Left lung (tissue), 10 donors: Measurements from ENCODE around the gene TMEM138. TPM values are rescaled to one million over a fixed set of nuclear protein-coding genes. Genes with fewer than 3 reads are reported as not detected.

Source experiments
- ATAC-seq: fragments of 200-7000 bp; cut with Tn5 transposase; one replicate; pipeline ENCODE4 v1.9.1; 2020; ENCODE audit warnings: moderate library complexity
- DNase-seq, 4 donors: peaks; one replicate each; pipeline ENCODE4 v3.0.0-alpha.2; 2013 to 2020
- H3K27ac ChIP-seq, 2 donors: fragments of 200-600 bp; sonication (generic) in 1 of 2; one replicate each; pipeline versions ENCODE4 v1.5.0 to v1.8.0; 2020 to 2021
- H3K27me3 ChIP-seq, 2 donors: fragments of 200-600 bp; sonication (generic) in 1 of 2; one replicate each; pipeline versions ENCODE4 v1.5.0 to v1.8.0; 2020 to 2021
- H3K36me3 ChIP-seq, 2 donors: fragments of 200-600 bp; sonication (generic) in 1 of 2; one replicate each; pipeline versions ENCODE4 v1.5.0 to v1.8.0; 2020 to 2021
- H3K4me1 ChIP-seq, 2 donors: fragments of 200-600 bp; one replicate each; pipeline ENCODE4 v1.8.0; 2021
- H3K4me3 ChIP-seq, 2 donors: fragments of 200-600 bp; sonication (generic) in 1 of 2; one replicate each; pipeline versions ENCODE4 v1.5.0 to v1.8.0; 2020 to 2021; ENCODE audit warnings: mild to moderate bottlenecking in 1 of 2
- H3K9me3 ChIP-seq, 2 donors: fragments of 200-600 bp; sonication (generic) in 1 of 2; one replicate each; pipeline versions ENCODE4 v1.5.0 to v1.8.0; 2020 to 2021
- CTCF ChIP-seq, 2 donors: fragments of 200-600 bp; sonication (generic) in 1 of 2; IDR thresholded peaks; one replicate each; pipeline versions ENCODE4 v1.5.0 to v1.8.0; 2021; ENCODE audit warnings: antibody characterized with exemption in 2 of 2
- intact Hi-C, 2 donors: fragments of 100-400 bp; cut with DNase I; formaldehyde crosslinking; loops; one replicate each; pipeline versions ENCODE4 v1.11.2 to v1.14.2; 2022
- polyA plus RNA-seq, 6 donors: library from polyadenylated mRNA; unstranded; fragments of 120-200 nt; gene quantifications; one replicate each; pipeline ENCODE4 v1.2.1, GENCODE V29; 2013; ENCODE audit not compliant: insufficient read length in 6 of 6
- total RNA-seq, 2 donors: library from RNA; stranded (reverse); fragmentation: NEBNext Ultra II Directional; extraction: Animal tissue kit (Norgen Biotek cat#: 25700); gene quantifications; one replicate each; pipeline ENCODE4 v1.2.1, GENCODE V29; 2021
- donor health status: DM: no; HTN: yes; CAD: no.
- donor health status: DM: no; HTN: no; CAD: no.

The TMEM138 gene
- total and polyA plus RNA-seq, 8 donors, result 37.5 to 50.5 (median 43.2) TPM

DNA sequence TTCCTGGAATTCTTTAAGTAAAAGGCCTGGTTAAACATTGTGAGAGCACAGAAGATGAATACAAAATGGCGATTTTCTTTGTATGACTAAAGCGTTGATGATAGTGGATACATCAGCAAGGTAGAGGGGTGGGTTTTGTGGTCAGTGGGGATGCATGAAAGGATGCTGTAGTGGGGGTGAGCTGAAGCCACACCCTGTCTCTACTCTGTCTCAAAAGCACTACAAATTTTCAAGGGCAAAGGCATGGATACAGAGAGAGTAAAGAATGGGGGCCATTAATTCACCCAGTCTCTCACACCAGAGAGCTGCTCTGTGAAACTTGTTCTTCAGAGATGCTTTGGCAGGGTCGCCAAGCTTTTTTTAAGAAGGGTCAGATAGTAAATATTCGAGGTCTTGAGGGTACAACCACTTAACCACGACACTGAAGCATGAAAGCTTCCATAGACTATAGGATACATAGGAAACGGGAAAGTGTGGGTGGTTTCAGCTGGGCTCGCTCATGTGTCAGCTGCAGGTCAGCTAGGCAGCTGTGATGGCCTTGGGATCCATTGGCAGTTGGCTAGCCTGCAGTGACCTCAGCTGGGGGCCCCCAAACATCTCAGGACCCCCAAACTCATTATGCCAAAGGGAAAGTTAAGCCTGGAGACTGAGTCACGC, 8.3 kb downstream of the TMEM138 start:
- no peaks in the 10 kb centered on the region for H3K9me3 ChIP-seq
- DNase-seq (no peak), ATAC-seq (no peak)
- intact Hi-C loops, result no loop called here
- no peaks in the 10 kb centered on the region for H3K27me3 ChIP-seq
- peaks cover 0 to 7% of the 10 kb centered on the region in 2 donors for H3K4me1 ChIP-seq
- H3K27ac ChIP-seq, result no peak overlapping the region
- H3K36me3 ChIP-seq, result peaks cover 0 to 63% of the 10 kb centered on the region in 2 donors
- TF ChIP-seq CTCF (IDR thresholded peaks at IDR 0.05), result no peak
- no peak overlapping the region for H3K4me3 ChIP-seq

GRCh38 chr11:61372659-61373420, 10.7 kb downstream of the TMEM138 start:
- no peaks in the 10 kb centered on the region for H3K27me3 ChIP-seq
- intact Hi-C loops, result no loop called here
- DNase-seq (no peak), ATAC-seq (no peak)
- no peak overlapping the region for H3K4me3 ChIP-seq
- no peaks in the 10 kb centered on the region for H3K9me3 ChIP-seq
- peaks cover 0 to 46% of the 10 kb centered on the region in 2 donors for H3K36me3 ChIP-seq
- TF ChIP-seq CTCF (IDR thresholded peaks at IDR 0.05), result no peak
- H3K4me1 ChIP-seq, result peaks cover 0 to 7% of the 10 kb centered on the region in 2 donors
- no peak overlapping the region for H3K27ac ChIP-seq

GRCh38 chr11:61375761-61376108, 13.6 kb downstream of the TMEM138 start:
- DNase-seq (no peak), ATAC-seq (no peak)
- TF ChIP-seq CTCF (IDR thresholded peaks at IDR 0.05), result no peak
- Histone ChIP-seq H3K4me1 (peaks cover 6 to 13% of the 10 kb centered on the region in 2 donors), H3K9me3 (no peaks in the 10 kb centered on the region), H3K27ac (no peak overlapping the region), H3K4me3 (no peak overlapping the region), H3K36me3 (peaks cover 0 to 17% of the 10 kb centered on the region in 2 donors), H3K27me3 (no peaks in the 10 kb centered on the region)
- intact Hi-C loops, result no loop called here

DNA sequence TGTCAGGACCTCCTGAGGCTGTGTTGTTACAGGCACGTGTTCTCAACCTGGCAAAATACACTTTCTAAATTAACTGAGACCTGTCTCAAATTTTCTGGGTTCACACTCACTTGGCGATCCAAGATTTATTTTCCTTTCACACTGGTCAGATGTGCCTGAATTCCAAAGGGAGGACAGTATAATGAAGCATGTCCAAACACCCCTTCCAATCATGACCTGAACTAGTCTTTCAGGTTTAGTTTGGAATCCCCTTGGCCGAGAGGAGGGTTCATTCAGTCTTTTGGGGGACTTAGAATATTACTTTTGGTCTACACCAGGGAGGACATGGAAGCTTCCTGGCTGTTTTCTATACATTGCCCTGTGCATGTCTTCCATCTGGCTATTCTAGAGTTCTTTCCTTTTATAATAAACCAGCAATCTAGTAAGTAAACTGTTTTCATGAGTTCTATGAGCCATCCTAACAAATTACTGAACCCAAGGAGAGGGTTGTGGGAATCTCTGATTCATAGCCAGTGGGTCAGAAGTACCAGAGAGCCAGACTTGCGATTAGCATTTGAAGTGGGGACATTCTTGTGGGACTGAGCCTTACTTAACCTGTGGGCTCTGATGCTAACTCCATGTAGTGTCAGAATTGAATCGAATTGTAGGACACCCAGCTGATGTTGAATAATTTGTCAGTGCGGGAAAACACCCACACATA, 15.4 kb downstream of the TMEM138 start:
- no peak overlapping the region for H3K27ac ChIP-seq
- no peak for TF ChIP-seq CTCF (IDR thresholded peaks at IDR 0.05)
- H3K4me3 ChIP-seq, result no peak overlapping the region
- intact Hi-C loops, result no loop called here
- H3K9me3 ChIP-seq, result no peaks in the 10 kb centered on the region
- no peak for ATAC-seq
- no peaks in the 10 kb centered on the region for H3K27me3 ChIP-seq
- H3K4me1 ChIP-seq, result peaks cover 6 to 18% of the 10 kb centered on the region in 2 donors
- peaks cover 0 to 10% of the 10 kb centered on the region in 2 donors for H3K36me3 ChIP-seq
- no peak for DNase-seq
